Left ventricle myocardium superior (tissue), 1 donor: ENCODE measurements around the gene VPS37D. TPM values are rescaled to one million over a fixed set of nuclear protein-coding genes. Genes with fewer than 3 reads are reported as not detected.
"Not testable (repeated sequence)": the region's sequence is repeated elsewhere in the genome, so short reads cannot be mapped to it uniquely, and the experiment has no call there.

ENCODE experiments used
- ATAC-seq: fragments of 200-7000 bp; cut with Tn5 transposase; one replicate; pipeline ENCODE4 v1.9.1; 2020; ENCODE audit warnings: mild to moderate bottlenecking, moderate library complexity
- DNase-seq: peaks from one replicate; pipeline ENCODE4 v3.0.0-alpha.2; 2020
- intact Hi-C: fragments of 100-400 bp; cut with micrococcal nuclease; formaldehyde crosslinking; loops from one replicate; pipeline ENCODE4 v1.11.0; 2022
- microRNA-seq: library from miRNA; unstranded; fragments of <30 nt; microRNA quantifications from one replicate; pipeline ENCODE4 v1.2.0, GENCODE V29; 2020; ENCODE audit warnings: borderline number of aligned reads
- total RNA-seq: library from RNA; stranded (reverse); fragmentation: NEBNext Ultra II Directional; extraction: Animal tissue kit (Norgen Biotek cat#: 25700); gene quantifications from one replicate; pipeline ENCODE4 v1.2.1, GENCODE V29; 2021
- donor health status: DM: no; HTN: yes; CAD: no; lungs with severe emphysema.

The VPS37D gene
- total RNA-seq, 1 donor from 2014 or later, result 3.3 TPM

GRCh38 chr7:73718438-73718881 lies 50.8 kb downstream of the VPS37D start:
- no peak for ATAC-seq
- intact Hi-C loops, result no loop called here
- no peak for DNase-seq

- ATAC-seq (peak; percentile 81), DNase-seq (peak; percentile 86)
- intact Hi-C loops, result no loop called here
Measured at GRCh38 chr7:73718905-73719805, 51.5 kb downstream of the VPS37D start, which contains the start of gene STX1A. Gene STX1A, minus strand, starts transcription at chr7:73719669. Its CDS starts 38 bp downstream, at chr7:73719631.

DNA sequence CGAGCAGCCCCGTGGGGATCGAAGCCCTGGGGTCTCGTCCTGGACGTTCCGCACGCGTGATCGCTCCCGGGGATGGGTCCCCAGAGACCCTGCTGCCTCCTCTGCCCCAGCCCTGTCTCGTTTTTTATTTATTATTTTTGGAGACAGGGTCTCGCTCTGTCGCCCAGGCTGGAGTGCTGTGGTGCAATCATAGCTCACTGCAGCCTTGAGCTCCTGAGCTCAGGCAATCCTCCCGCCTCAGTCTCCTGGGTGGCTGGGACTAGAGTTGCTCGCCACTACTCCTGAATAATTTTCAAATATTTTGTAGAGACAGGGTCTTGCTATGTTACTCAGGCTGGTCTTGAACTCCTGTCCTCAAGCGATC lies 52.2 kb downstream of the VPS37D start:
- intact Hi-C loops, result loop anchor here (5.0 kb wide), 1 partner anchor 107 kb away; no protein-coding TSS in a partner anchor
- ATAC-seq, result peak; percentile 13

DNA sequence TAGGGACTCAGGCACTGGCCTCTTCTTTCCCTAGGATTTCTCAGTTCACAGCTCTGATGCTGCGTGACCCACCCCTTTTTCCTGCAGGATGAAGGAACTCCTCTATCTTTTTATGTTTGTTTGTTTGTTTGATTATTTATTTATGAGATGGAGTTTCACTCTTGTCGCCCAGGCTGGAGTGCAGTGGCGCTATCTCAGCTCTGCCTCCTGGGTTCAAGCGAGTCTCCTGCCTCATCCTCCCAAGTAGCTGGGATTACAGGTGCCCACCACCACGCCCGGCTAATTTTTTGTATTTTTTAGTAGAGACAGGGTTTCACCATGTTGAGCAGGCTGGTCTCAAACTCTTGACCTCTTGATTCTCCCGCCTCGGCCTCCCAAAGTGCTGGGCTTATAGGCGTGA lies 52.8 kb downstream of the VPS37D start:
- intact Hi-C loops, result loop anchor here (5.0 kb wide), 1 partner anchor 108 kb away; no protein-coding TSS in a partner anchor
- not testable (repeated sequence) for ATAC-seq, DNase-seq

More for the DNA sequence above, 52.2 kb downstream of the VPS37D start:
- no peak for DNase-seq

- peak; percentile 85 for ATAC-seq
- DNase-seq, result peak; percentile 86
- intact Hi-C loops, result loop anchor here (5.0 kb wide), 1 partner anchor 109 kb away; no protein-coding TSS in a partner anchor
Measured at GRCh38 chr7:73721377-73721817, 53.8 kb downstream of the VPS37D start.

Small RNA genes lying within 50 kb of the gene (microRNA-seq; reads per million reads assigned to microRNA genes)
- gene MIR4284, result not detected

Other genes with a start within 250 kb of the VPS37D start
- 0.25 TPM for gene FZD9, start 234.1 kb upstream of the VPS37D start, total RNA-seq
- 44.6 TPM for gene BAZ1B, start 145.5 kb upstream of the VPS37D start, total RNA-seq
- 80.7 TPM for gene BCL7B, start 110.1 kb upstream of the VPS37D start, total RNA-seq
- gene TBL2, start 89.3 kb upstream of the VPS37D start, total RNA-seq, result 7.8 TPM
- 9.6 TPM for gene MLXIPL, start 43.3 kb upstream of the VPS37D start, total RNA-seq
- 13.2 TPM for gene DNAJC30, start 15.6 kb downstream of the VPS37D start, total RNA-seq
- gene BUD23, start 15.8 kb downstream of the VPS37D start, total RNA-seq, result 79.8 TPM
- gene STX1A, start 51.8 kb downstream of the VPS37D start, total RNA-seq, result 3.0 TPM
- gene ABHD11, start 71.0 kb downstream of the VPS37D start, total RNA-seq, result 24.0 TPM
- gene CLDN3, start 102.4 kb downstream of the VPS37D start, total RNA-seq, result not detected
- not detected for gene CLDN4, start 163.2 kb downstream of the VPS37D start, total RNA-seq
- 0.27 TPM for gene METTL27, start 174.7 kb downstream of the VPS37D start, total RNA-seq
- gene TMEM270, start 193.3 kb downstream of the VPS37D start, total RNA-seq, result not detected